ENCODE measurements around the gene FGD3. TPM values are rescaled to one million over a fixed set of nuclear protein-coding genes. Genes with fewer than 3 reads are reported as not detected.

Gene FGD3
- total RNA-seq, 1 donor, result not detected

DNA sequence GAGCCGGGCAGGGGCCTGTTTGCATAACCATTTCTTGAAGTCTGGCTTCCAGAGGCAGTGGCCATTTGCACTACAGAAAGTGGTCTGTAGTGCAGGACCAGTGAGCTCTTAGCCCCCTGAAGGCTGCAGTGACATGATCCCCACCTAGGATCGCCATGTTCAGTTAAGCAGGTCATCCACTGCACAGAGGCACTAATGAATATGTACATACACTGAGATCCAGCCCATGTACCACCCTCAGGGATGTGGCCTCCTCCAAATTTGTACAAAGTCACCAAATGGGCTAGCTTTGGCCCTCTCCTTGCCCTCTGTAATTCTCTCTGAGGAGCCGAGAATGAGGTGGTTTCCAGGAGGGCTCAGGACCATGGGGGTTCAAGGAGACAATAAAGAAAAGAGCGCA lies 102.9 kb downstream of the FGD3 start:
- DNase-seq (ENCODE audit: insufficient read length, low spot score, missing footprints), result peak; percentile 44
- no peaks in the 10 kb centered on the region for H3K27me3 ChIP-seq (ENCODE audit: insufficient read depth, low read length)
- H3K4me3 ChIP-seq (ENCODE audit: insufficient read depth, low read length), result no peak overlapping the region
- H3K4me2 ChIP-seq (ENCODE audit: insufficient read depth, low read length), result no peak overlapping the region
- no peaks in the 10 kb centered on the region for H3K79me2 ChIP-seq (ENCODE audit: insufficient read depth, low read length)
- H3K36me3 ChIP-seq (ENCODE audit: insufficient read depth, low read length), result no peaks in the 10 kb centered on the region
- H3K27ac ChIP-seq (ENCODE audit: low read depth, low read length), result no peak overlapping the region
- H3K4me1 ChIP-seq (ENCODE audit: insufficient read depth, low read length), result peaks cover 2% of the 10 kb centered on the region
- no peak overlapping the region for H2AFZ ChIP-seq (ENCODE audit: low read length)
- no peaks in the 10 kb centered on the region for H4K20me1 ChIP-seq (ENCODE audit: insufficient read depth, low read length)
- TF ChIP-seq, protein P1, sequence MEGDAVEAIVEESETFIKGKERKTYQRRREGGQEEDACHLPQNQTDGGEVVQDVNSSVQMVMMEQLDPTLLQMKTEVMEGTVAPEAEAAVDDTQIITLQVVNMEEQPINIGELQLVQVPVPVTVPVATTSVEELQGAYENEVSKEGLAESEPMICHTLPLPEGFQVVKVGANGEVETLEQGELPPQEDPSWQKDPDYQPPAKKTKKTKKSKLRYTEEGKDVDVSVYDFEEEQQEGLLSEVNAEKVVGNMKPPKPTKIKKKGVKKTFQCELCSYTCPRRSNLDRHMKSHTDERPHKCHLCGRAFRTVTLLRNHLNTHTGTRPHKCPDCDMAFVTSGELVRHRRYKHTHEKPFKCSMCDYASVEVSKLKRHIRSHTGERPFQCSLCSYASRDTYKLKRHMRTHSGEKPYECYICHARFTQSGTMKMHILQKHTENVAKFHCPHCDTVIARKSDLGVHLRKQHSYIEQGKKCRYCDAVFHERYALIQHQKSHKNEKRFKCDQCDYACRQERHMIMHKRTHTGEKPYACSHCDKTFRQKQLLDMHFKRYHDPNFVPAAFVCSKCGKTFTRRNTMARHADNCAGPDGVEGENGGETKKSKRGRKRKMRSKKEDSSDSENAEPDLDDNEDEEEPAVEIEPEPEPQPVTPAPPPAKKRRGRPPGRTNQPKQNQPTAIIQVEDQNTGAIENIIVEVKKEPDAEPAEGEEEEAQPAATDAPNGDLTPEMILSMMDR (IDR thresholded peaks at IDR 0.05; ENCODE audit: extremely low read depth, low read depth, low read length), result no peak
- H3K9me3 ChIP-seq (ENCODE audit: low read depth, low read length), result no peaks in the 10 kb centered on the region

DNA sequence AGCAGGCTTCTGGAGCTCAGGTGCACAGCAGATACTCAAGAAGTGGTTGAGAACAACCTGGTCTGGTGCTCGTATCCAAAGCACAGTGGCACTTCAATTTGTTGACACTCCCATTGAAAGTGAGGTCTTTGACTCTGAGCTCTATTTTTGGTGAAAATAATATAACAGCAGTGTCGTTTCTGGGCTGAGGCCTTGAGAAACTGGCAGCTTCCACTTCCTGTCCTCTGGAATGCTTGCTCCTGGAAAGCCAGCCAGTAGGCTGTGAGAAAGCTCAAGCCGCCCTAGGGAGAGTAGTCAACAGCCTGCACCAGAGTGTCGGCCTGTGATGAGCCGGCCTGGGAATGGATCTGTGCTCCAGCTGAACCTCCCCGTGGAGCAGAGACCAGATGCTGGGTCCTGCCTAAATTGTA lies 104.4 kb downstream of the FGD3 start:
- H3K36me3 ChIP-seq (ENCODE audit: insufficient read depth, low read length), result no peaks in the 10 kb centered on the region
- H3K9me3 ChIP-seq (ENCODE audit: low read depth, low read length), result no peaks in the 10 kb centered on the region
- DNase-seq (ENCODE audit: insufficient read length, low spot score, missing footprints), result peak; percentile 90
- no peak overlapping the region for H3K4me2 ChIP-seq (ENCODE audit: insufficient read depth, low read length)
- peak overlapping the region; percentile 88 for H2AFZ ChIP-seq (ENCODE audit: low read length)
- H4K20me1 ChIP-seq (ENCODE audit: insufficient read depth, low read length), result no peaks in the 10 kb centered on the region
- no peaks in the 10 kb centered on the region for H3K27me3 ChIP-seq (ENCODE audit: insufficient read depth, low read length)
- TF ChIP-seq, protein P1 (IDR thresholded peaks at IDR 0.05; ENCODE audit: extremely low read depth, low read depth, low read length), result no peak
- H3K27ac ChIP-seq (ENCODE audit: low read depth, low read length), result no peak overlapping the region
- H3K4me3 ChIP-seq (ENCODE audit: insufficient read depth, low read length), result no peak overlapping the region
- H3K4me1 ChIP-seq (ENCODE audit: insufficient read depth, low read length), result peaks cover 2% of the 10 kb centered on the region
- no peaks in the 10 kb centered on the region for H3K79me2 ChIP-seq (ENCODE audit: insufficient read depth, low read length)

DNA sequence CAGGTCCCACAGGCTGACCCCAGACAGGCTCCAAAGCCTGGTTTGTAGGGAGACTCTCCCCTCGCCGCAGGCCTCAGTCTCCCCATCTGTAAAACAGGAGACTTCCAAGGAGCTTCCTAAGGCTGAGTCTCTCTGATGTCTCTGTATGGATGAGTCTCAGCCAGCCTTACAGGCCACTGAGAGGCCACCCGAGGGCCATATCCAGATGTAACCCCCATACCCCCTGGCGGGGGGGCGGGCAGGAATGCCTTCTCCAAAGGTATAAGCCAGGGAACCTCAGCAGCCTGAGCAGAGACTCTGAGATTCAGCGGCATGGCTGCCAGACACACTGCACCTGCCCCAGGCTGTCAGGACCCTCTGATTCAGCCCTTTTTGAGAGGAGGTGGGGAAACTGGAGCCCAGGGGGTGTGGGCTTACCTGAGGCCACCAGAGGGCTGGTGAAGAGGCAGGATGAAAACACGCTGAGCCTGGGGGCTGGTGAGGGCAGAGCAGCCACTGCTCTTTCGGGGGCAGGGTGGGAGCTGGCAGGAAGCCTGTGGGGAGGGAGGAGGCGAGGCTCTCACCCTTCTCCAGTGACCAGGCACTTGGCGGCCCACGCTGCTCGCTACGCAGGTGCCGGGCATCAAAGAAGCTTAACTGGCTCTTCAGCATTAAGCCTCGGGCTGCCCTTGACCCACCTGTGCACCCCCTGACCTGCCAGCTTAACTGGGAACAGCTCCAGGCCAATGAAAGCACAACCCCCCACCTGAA lies 105.6 kb downstream of the FGD3 start:
- Histone ChIP-seq H3K27ac (ENCODE audit: low read depth, low read length) (no peak overlapping the region), H3K4me3 (ENCODE audit: insufficient read depth, low read length) (no peak overlapping the region), H3K36me3 (ENCODE audit: insufficient read depth, low read length) (no peaks in the 10 kb centered on the region), H3K4me2 (ENCODE audit: insufficient read depth, low read length) (no peak overlapping the region), H2AFZ (ENCODE audit: low read length) (no peak overlapping the region), H3K79me2 (ENCODE audit: insufficient read depth, low read length) (no peaks in the 10 kb centered on the region), H3K27me3 (ENCODE audit: insufficient read depth, low read length) (no peaks in the 10 kb centered on the region), H4K20me1 (ENCODE audit: insufficient read depth, low read length) (no peaks in the 10 kb centered on the region), H3K9me3 (ENCODE audit: low read depth, low read length) (no peaks in the 10 kb centered on the region), H3K4me1 (ENCODE audit: insufficient read depth, low read length) (peaks cover 2% of the 10 kb centered on the region)
- TF ChIP-seq, protein P1 (IDR thresholded peaks at IDR 0.05; ENCODE audit: extremely low read depth, low read depth, low read length), result no peak
- peak; percentile 39 for DNase-seq (ENCODE audit: insufficient read length, low spot score, missing footprints)

DNA sequence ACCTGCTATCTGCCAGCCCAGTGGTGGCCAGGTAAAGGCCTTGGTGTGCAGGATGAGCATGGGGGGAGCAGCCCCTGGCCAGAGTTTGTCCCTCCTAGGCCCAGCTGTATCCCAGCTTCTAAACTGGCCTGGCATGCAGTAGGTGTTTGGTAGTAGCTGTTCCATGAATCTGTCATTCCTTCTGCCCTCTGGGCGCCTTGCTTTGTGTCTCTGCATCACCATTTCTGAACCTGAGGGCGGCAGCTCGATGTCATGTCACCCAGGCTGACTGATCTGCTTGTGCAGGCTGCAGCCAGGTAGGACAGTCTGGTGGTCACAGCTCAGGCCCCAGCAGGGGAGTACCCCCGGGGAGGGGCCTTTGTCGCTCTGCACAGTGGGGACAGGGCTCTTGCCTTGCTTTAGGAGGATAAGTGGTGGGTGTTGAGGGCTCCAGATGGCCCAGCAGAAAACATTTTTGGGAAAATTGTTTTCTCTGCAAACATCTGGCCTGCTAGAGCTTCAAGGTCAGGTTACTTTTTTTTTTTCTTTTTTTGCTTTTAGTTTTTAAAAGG lies 106.5 kb downstream of the FGD3 start:
- Histone ChIP-seq H3K4me1 (ENCODE audit: insufficient read depth, low read length) (peaks cover 2% of the 10 kb centered on the region), H3K36me3 (ENCODE audit: insufficient read depth, low read length) (no peaks in the 10 kb centered on the region), H3K4me3 (ENCODE audit: insufficient read depth, low read length) (no peak overlapping the region), H3K27me3 (ENCODE audit: insufficient read depth, low read length) (no peaks in the 10 kb centered on the region), H4K20me1 (ENCODE audit: insufficient read depth, low read length) (no peaks in the 10 kb centered on the region), H3K79me2 (ENCODE audit: insufficient read depth, low read length) (no peaks in the 10 kb centered on the region), H3K27ac (ENCODE audit: low read depth, low read length) (no peak overlapping the region), H2AFZ (ENCODE audit: low read length) (no peak overlapping the region), H3K4me2 (ENCODE audit: insufficient read depth, low read length) (no peak overlapping the region), H3K9me3 (ENCODE audit: low read depth, low read length) (no peaks in the 10 kb centered on the region)
- DNase-seq (ENCODE audit: insufficient read length, low spot score, missing footprints), result peak; percentile 69
- TF ChIP-seq, protein P1 (IDR thresholded peaks at IDR 0.05; ENCODE audit: extremely low read depth, low read depth, low read length), result no peak
